HG03103 (cell line): ENCODE data around the gene FADS6.

Source experiments
- ATAC-seq: cut with Tn5 transposase; IDR thresholded peaks from one replicate; pipeline ENCODE4 v1.9.1; 2021; ENCODE audit warnings: low read depth; ENCODE audit not compliant: unreplicated experiment

FADS6 gene

GRCh38 chr17:74892013-74892841 is 1.2 kb downstream of the FADS6 start:
- ATAC-seq = no peak

- ATAC-seq = no peak
Measured at GRCh38 chr17:74890554-74890953, 2.9 kb downstream of the FADS6 start.

GRCh38 chr17:74888469-74888868 is 5.0 kb downstream of the FADS6 start:
- ATAC-seq = no peak

- ATAC-seq = no peak
Measured at GRCh38 chr17:74883241-74883745, 10.1 kb downstream of the FADS6 start.

- ATAC-seq = no peak
Measured at GRCh38 chr17:74882517-74883240, 10.8 kb downstream of the FADS6 start.

GRCh38 chr17:74881073-74881472 is 12.4 kb downstream of the FADS6 start:
- no peak for ATAC-seq

- no peak for ATAC-seq
Measured at GRCh38 chr17:74879308-74879707, 14.1 kb downstream of the FADS6 start.

GRCh38 chr17:74878658-74879057 is 14.8 kb downstream of the FADS6 start:
- ATAC-seq = no peak

GRCh38 chr17:74877592-74878548 is 15.6 kb downstream of the FADS6 start:
- no peak for ATAC-seq

- no peak for ATAC-seq
Measured at GRCh38 chr17:74875977-74876593, 17.3 kb downstream of the FADS6 start.

- ATAC-seq = no peak
Measured at GRCh38 chr17:74875155-74875976, 18.1 kb downstream of the FADS6 start.

- no peak for ATAC-seq
Measured at GRCh38 chr17:74874615-74875037, 18.8 kb downstream of the FADS6 start.

- no peak for ATAC-seq
Measured at GRCh38 chr17:74873874-74874614, 19.4 kb downstream of the FADS6 start.

GRCh38 chr17:74873037-74873873 is 20.2 kb downstream of the FADS6 start:
- ATAC-seq = peak; percentile 80

GRCh38 chr17:74872313-74873036 is 21.0 kb downstream of the FADS6 start, which contains the start of gene FDXR:
Gene FDXR, minus strand, starts transcription at chr17:74872994. Its CDS starts 50 bp downstream, at chr17:74872944.
- peak; percentile 21 for ATAC-seq

- no peak for ATAC-seq
Measured at GRCh38 chr17:74871356-74872076, 21.9 kb downstream of the FADS6 start.
